HG03280 (cell line): ENCODE results near the gene PHF13.

Experiments used
- ATAC-seq: cut with Tn5 transposase; IDR thresholded peaks from one replicate; pipeline ENCODE4 v1.9.1; 2021; ENCODE audit warnings: mild to moderate bottlenecking, moderate library complexity; ENCODE audit not compliant: unreplicated experiment

Gene PHF13

DNA sequence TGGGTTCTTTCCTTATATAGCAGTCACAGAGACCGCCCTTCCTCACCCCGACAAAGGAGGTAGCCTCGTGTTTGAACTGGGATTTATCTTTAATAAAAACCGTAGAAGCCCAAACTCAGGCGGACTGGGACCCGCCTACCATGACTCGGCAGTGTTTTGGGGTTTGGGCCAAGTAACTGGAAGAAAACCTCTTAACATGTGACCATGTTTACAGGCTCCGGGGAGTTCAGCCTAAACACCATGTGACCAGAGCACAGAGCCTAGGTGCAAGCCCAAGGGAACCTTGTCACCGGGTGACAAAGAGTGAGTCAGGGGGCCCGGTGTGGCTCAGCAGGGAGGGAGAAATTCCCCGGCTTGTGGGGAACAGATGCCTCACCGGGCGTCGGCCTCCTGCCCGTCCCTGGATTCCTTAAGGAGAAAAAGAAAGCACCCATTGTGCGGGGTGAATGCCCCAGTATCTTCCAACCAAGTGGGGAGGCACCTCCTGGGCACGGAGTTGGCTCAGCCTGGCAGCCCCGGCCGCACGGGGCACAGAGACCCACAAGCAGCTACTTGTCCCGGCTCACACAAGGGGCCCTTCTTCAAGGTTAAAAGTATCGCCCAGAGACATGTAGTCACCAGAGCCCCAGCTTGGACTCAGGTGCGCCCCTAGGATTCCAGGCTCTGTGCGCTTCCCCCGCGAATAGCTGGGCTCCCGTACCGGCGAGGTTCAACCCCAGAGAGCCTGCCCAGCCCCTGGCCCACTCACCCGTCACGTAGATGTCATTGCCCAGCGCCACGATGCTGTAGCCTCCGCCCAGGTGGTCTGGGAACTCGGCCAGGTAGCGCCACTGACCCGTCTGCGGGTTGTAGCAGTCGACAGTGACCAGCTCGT, 12.2 kb upstream of the PHF13 start:
- peak; percentile 24 for ATAC-seq

DNA sequence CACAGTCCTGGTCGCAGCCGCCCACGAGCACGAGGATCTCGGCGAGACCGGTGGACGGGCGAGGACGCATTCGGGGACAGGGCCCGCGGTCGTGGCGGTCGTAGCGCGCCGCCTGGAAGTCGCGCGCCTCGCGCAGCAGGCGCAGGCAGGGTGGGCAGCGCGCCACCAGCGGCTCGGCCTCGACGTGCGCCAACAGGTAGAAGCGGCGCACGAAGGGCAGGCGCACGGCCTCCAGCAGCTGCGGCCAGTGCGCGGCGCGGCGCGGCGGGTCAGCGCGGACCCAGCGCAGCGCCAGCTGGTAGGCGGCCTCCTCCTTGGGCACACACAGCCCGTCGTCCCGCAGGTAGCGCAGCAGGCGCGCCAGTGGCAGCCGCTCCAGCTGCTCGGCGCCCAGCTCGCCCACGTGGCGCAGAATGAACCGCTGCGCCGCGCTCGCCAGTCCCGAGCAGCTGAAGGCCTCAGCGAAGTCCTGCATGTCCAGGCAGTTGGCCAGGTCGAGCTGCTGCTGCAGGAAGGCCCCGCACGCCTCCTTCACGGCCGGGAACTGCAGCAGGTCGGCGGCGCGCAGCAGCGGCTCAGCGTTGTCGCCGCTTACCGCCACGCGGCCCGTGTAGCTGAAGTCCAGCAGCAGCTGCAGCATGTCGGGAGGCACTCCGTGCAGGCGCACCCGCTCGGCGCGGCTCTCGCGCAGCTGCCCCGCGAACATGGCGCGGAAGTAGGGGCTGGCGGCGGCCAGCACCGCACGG, 11.4 kb upstream of the PHF13 start:
- ATAC-seq, result peak; percentile 32

DNA sequence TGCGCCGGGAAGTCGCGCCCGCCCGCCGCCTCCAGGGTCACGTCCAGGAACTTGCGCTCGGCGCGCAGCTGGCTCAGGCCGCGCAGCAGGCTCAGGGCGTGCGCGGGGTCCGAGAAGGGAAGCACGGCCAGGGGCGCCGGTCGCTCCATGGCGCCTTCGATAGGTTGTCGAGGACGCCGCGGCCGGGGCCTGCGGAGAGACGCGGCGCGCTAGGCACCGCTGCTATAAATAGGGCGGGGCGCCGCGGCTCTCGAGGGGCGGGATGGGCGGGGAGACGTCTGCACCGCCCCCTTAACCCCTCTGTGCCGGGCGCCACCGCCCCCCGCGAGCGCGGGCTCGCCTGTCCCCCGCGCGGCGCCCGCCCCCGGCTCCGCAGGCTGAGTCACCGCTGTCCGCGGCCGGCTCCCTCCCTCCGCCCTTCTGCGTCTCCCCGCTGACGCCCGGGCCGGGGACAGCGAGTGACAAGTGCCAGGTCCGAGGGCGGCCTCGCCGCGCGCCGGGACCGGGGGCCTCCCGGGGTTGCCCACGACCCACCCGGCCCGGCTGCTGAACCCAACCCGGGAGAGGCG, 10.8 kb upstream of the PHF13 start, which contains the start of gene KLHL21:
Gene KLHL21 (minus strand): TSS at position 201 of the 569 bp plus-strand sequence. CDS start 52 bp downstream, at position 149.
- ATAC-seq, result peak; percentile 56

DNA sequence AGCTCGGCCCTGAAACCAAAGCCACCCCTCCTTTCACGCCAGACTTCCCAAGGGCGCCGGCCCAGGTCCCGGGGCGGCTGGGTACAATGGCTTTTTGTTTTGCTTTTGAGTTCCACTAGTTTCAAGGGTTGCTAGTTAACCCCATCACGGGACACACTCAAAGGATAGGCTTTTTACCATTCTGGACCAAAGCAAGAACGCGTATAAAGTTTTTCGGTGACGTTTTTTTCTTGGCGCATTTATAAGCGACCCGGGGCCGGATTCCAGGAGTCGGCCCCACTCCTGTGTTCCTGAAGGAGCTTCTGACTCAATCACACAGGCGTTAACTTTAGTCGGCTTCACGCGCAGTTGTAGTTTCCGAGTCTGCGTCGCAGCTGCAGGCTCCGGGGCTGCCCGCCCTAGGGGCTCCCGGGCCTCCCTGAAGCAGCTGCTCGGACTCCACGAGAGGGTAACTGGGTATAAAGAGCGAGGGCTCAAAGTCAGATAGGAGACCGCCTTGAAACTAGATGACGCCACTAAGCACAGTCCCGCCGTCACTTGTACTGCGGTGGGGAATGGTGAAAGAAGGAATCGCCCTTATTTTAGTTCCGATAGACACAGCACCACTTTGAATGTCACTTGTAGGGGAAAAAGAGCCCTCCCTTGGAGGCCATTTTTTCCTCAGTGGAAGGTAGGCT, 10.2 kb upstream of the PHF13 start:
- peak; percentile 33 for ATAC-seq

DNA sequence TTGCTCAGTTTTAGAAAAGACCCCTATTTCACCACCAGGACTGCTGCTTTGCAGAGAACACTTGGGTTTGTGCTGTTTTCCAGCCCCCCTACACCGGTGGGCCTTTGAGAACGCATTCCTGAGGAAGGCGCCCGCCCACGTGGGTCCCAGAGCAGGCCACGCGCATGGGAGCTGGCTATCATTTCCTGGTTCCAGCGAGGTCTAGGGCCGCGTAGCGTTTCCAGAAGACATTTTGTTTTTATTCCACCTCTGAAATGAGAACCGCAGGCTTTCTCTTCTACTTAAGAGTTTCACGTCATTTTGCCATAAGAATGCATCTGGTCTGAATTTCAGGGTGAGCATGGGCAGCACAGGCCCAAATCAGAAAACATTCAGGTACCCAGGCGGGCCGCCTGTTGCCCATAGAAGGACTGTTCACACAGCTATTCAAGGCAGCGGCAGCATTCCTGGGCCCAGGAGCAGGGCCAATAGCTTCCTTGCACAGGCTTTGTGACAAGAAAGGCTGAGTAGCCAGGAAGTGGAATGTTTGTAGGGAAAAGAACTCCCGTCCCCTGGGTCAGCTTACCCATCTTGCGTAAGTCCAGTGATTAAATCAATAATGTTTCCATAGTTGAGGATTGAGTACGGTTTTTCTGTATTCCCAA, 9.5 kb upstream of the PHF13 start:
- ATAC-seq, result no peak

DNA sequence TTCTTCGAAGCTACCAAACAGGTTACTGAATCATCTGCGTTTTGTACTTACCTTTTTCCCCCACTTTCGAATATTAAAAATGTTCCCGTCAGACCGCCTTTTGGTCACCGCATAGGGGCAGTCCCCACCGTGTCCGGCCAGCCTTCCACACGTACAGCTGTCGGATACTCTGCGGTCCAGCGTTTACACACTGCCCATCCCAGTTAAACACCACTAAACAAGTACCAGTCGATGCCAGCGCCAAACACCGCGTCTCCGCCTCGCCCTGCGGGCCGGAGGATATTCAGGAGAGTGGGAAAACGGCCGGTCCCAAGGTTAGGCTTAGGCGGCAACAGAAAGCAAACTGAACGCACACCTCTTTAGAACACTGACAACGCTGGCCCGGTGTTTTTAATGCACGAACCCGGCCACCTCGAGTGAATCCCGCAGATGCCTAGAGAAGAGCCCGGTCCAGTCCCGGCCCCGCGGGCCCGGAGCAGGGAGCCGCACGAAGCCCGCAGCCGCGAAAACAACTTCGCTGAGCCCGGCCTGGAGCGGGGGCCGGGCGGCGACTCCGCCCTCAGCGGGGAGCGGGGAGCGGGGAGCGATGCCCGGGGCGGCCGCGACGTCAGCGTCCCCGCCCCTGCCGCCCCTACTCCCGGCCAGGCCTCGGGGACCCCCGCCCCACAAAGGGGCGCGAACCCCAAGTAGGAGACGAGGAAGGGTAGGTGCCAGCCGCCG, 730 bp upstream of the PHF13 start:
- ATAC-seq, result no peak

DNA sequence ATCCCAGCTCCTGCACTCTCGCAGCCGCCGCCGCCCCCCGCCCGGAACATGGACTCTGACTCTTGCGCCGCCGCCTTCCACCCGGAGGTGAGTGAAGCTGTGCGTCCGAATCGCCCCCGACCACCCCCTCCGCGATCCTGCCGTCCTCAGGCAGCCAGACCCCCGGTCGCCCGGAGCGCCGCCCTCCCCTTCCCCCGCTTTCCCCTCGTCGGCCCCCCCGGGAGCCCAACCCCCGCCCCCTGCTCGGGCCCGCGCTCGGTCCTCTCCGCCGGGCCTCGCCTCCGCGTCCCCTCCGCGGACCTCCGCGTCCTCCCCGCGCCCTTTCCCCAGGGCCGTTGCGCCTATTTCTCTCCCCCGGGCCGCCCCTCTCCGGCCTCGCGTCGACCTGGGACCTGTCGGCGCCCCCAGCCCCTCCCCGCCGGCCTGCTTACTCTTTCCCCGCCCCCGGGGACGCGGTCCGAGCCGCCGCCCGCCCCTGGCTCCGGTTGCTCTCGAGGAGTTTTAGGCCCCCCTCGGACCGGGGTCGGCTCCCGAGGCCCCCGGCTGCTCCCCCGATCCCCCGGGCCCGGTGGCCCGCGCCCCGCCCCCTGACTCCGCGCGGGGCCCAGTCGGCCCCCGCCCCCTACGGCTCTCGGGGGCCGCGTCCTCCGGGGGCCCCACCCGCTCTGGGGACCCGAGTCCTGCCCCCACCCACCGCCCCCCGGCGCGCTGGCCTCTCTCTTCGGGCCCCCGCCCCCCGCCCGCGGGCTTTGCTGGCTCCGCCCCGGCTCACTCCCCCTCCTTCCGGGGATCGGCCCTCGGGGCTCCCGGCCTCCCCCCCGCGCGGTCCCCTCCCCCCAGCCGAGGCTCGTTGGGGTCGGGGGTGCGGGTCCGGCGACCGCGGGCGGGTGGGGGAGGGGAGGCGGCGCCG, 743 bp downstream of the PHF13 start:
- no peak for ATAC-seq

DNA sequence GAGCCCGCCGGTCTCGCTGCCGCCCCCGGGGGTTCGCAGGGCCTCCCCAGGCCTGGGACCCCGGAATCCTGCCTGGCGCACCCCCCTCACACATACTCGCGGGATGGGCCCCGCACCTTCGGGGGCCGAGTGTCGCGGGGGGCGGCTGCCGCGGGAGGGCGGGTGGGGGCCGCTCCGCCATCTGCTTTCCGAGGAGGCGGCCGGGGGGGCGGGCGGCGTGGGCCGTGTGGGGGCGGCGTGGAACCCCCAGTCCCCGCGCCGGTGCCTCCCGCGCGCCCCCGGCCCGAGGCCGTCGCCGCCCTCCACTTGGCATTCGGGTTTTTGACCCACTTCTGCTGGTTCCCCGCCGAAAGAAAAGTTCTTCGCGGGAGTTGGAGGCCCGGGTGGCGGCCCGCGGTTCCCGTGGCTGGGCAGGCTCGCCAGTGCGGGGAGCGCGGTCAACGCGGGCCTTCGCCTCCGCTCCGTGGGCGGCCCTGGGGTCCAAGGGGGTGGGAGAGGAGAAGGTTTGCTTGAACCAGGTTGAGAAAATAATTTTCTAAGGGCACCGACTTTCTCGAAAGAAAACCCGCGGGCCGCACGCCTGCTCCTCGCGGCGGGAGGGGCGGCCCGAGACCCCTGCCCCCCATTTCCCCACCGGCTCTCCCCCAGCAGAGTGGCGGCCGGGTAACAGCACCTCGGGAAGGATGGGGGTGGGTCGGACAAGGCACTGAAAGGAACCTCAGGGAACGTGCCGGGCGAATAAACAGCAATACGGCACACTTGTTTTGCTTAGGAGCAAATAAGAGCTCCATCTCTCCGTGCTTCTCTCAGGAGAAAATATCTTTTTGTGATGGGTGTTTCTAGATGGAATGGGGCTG, 1.6 kb downstream of the PHF13 start:
- ATAC-seq, result no peak

DNA sequence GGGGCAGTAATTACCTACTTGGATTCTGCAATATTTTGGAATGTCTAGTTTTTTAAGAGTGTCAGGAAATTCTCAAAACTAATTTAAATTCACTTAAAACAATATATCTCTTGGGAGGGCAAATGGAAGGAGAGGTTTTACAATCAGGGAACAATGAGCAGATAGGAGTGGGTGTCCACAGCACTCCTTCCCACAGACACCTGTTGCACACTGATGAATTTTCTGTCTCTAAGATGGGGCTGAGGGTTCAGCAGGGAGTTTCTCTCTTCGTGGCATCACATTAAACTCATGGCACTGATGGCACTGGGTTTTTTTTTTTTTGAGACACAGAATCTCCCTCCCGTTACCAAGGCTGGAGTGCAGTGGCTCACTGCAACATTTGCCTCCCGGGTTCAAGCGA, 5.5 kb downstream of the PHF13 start:
- ATAC-seq, result no peak

DNA sequence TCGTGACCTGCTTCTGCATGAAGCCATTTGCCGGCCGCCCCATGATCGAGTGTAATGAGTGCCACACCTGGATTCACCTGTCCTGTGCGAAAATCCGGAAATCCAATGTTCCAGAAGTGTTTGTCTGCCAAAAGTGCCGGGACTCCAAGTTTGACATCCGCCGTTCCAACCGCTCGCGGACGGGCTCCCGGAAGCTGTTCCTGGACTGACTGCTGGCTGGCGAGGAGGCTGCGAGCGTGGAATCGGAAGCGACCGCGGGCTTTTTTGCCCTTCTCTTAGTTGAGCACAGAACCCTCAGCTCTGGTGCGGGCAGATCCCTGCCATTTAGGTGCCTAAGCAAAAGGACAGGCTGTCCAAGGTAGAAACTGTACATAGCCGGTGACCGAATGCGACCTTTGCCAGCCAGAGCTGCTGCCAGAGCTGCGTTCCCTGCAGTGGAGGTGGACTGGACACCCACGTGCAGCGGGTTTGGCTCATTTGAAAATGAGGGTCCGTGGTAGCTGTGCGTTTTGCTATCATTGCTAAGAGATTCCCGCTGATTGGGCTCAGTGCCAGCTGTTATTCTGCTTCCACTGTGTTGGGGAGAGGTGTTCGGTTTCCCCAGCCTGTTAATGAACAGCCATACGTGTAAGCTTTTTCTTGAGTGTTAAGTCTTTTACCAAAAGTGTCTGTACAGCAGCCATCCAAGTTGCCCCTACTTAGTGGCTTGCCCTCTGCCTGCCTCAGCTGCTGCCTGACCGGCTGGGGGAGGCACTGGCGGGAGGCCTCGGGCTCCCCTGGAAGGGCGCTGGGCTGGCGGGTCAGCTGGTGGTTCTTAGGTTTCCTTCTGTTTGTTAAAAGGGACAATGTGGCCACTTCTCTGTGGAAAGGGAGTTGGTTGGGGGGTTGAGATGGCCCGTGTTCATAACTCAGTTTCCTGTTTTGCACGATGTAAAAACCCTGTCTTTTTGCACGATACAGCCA, 8.2 kb downstream of the PHF13 start:
- ATAC-seq, result no peak

DNA sequence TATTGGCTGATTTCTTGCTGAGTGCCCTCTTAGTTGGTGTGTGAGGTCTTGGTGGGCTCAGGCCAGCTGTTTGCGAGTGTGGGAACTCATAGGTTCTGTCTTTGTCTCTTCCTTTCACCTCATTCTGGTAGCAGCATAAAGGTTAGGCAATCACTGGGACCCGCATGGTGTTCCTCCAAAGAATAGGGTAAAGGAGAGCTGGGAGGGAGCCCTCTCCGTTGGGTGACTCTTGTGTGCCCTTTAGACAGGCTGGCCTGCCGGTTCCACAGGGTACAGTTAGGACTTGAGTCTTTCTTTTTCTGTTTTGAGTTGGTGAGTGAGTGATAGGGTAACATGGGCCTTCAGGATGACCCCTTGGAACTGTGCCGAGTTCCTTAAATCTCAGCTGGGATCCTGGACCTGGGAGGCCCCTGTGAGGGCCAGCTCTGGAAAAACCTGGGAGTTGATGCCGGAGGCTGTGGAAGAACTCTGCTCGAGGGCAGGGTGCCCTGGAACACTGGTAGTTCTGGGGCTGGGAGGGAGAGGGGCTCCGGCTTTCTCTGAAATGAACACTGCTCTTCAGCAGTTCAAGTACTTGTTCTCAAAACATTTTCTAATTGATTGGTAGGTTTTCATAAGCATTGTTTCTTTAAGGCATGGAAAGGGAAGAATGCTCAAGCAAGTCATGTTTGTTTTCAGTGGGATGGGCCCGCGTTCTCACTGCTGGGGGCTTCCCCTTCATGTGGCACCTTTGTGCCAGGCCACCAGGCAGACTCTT, 9.0 kb downstream of the PHF13 start:
- no peak for ATAC-seq

DNA sequence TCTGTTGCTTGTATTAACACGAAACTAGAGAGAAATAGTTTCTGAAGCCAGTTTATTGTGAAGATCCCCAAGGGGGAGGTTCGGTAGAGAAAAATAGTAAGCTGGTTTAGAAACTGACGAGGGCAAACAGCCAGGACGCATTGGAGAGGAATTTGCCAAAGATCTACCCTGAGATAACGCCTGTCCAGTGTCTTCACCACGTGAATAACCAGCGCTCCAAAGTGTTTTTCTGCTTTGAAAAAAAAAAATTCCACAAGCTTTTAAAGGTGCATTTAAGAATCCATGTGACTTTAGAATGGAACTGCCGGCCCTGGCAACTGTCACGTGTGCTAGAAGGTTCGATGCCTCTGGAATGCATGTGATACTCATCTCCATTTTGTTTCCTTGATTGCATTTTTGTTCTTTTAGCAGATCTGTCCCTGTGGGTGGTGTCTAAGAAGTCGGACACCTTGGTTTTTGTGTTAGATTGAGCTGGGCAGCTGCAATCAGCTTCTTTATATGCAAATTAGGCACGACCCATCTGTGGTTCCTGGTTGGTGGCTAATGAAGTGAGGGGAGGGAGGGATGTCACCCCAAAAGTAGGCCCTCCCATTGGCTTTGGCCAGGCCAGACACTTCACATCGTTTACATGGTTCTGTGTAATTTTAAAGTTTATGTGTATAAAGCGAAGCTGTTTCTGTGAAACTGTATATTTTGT, 9.9 kb downstream of the PHF13 start:
- no peak for ATAC-seq

DNA sequence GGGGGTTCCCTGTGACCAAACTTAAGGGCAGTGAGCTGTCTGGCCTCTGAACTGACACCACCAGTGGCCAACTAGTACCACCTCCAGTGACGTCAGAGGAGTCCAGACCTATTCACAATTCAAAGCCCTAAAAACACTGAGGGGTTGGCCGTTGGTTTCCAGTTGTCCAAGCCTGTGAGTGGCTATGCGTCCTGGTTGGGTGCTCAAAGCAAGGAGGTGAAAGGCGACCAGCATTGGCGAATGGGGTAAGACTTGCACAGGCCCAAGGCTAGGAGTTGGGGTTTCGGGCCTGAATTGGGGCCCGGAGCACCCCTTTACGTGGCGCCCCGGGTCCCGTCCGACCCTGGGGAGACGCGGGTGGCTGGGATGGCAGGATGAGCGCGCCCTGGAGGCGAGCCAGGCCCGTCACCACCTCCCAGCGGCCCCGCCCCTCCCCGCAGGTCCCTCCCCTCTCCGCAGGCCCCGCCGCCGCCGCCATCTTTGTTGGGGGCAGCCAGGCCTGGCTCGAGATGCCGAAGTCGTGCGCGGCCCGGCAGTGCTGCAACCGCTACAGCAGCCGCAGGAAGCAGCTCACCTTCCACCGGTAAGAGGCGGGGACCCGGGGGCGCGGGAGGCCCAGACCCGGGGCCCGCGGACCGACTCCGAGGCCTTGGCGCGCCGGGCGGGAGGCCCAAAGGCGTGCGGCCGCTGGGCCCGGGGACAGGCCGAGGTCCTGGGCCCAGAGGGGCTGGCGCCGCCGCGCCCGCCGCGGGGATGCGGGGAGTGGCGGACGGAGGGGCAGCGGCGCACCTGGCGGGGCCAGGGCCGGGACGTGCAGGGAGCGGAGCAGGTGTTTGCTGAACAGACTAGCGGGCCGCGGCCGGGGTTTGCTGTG, 11.4 kb downstream of the PHF13 start, which contains the start of gene THAP3:
Gene THAP3 (plus strand): TSS at position 159 of the 874 bp plus-strand sequence. CDS start 351 bp downstream, at position 510.
- ATAC-seq, result peak; percentile 87

DNA sequence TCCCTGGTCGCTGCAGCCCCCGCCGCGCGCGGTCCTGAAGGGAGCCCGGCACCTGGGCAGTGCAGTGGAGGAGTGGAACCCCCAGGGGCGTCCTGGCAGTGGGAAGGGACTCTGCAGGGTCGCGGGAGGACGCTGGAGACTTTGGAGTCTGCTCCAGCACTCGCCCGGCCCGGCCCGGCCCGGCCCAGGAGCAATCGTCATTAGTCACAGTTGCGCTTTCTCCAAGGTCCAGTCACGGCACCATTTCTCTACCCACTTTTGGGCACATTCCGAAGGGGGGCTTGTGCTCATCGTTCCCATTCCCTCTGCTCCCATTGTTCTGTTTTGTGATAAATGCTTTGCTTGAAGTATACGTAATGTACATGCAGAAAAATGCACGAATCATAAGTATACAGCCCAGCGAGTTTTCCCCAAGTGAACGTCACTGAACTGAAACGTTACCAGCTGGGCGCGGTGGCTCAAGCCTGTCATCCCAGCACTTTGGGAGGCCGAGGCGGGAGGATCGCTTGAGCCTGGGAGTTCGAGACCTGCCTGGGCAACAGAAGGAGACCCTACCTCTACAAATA, 12.1 kb downstream of the PHF13 start:
- ATAC-seq, result peak; percentile 4
